DND-41 (cell line): Measurements from ENCODE around the gene SYNGR1.

Source experiments
- ATAC-seq: fragments of 200-7000 bp; cut with Tn5 transposase; 3 replicates; pipeline ENCODE4 v1.9.1; 2021; ENCODE audit warnings: low read depth; ENCODE audit not compliant: insufficient read depth
- DNase-seq: peaks from one replicate; pipeline ENCODE4 v3.0.0-alpha.2; 2020
- H2AFZ ChIP-seq: 2 replicates; pipeline ENCODE4 v1.6.0; 2012; ENCODE audit warnings: low read depth, low read length
- H3K27ac ChIP-seq: 2 replicates; pipeline ENCODE4 v1.5.1; 2012; ENCODE audit warnings: low read length, inconsistent platforms
- H3K27me3 ChIP-seq: fragments of 200-600 bp; sonication (generic); 2 replicates; pipeline ENCODE4 v1.6.0; 2012; ENCODE audit warnings: low read length, mild to moderate bottlenecking, inconsistent platforms; ENCODE audit not compliant: insufficient read depth, poor library complexity
- H3K36me3 ChIP-seq: 2 replicates; pipeline ENCODE4 v1.5.1; 2012; ENCODE audit warnings: low read length, inconsistent platforms; ENCODE audit not compliant: insufficient read depth
- H3K4me1 ChIP-seq: 2 replicates; pipeline ENCODE4 v1.5.1; 2012; ENCODE audit warnings: mild to moderate bottlenecking, low read length; ENCODE audit not compliant: insufficient read depth
- H3K4me2 ChIP-seq: 2 replicates; pipeline ENCODE4 v1.6.0; 2012; ENCODE audit warnings: mild to moderate bottlenecking, moderate library complexity, low read length, inconsistent platforms; ENCODE audit not compliant: insufficient read depth
- H3K4me3 ChIP-seq, 2 experiments: fragments of 200-600 bp in 1 of 2; shearing (Covaris generic) in 1 of 2; 2 replicates each; pipeline ENCODE4 v1.5.1; 2012 to 2016; ENCODE audit warnings: inconsistent platforms in 2 of 2, low read length in 2 of 2, mild to moderate bottlenecking in 2 of 2, low read depth in 1 of 2, moderate library complexity in 1 of 2
- H3K79me2 ChIP-seq: 2 replicates; pipeline ENCODE4 v1.6.0; 2012; ENCODE audit warnings: low read length, inconsistent platforms; ENCODE audit not compliant: insufficient read depth
- H3K9ac ChIP-seq: 2 replicates; pipeline ENCODE4 v1.6.0; 2012; ENCODE audit warnings: low read depth, mild to moderate bottlenecking, inconsistent platforms, low read length, moderate library complexity
- H3K9me3 ChIP-seq: 2 replicates; pipeline ENCODE4 v1.5.1; 2012; ENCODE audit warnings: low read length, moderate library complexity, mild to moderate bottlenecking, inconsistent platforms; ENCODE audit not compliant: insufficient read depth, severe bottlenecking
- H4K20me1 ChIP-seq: 2 replicates; pipeline ENCODE4 v1.6.0; 2012; ENCODE audit warnings: low read length; ENCODE audit not compliant: insufficient read depth
- CTCF ChIP-seq: IDR thresholded peaks from 2 replicates; pipeline ENCODE4 v1.5.1; 2012; ENCODE audit warnings: borderline replicate concordance, low read length, moderate library complexity, mild to moderate bottlenecking; ENCODE audit not compliant: poor library complexity, severe bottlenecking; ENCODE audit errors: extremely low read depth
- EZH2 ChIP-seq: IDR thresholded peaks from 3 replicates; pipeline ENCODE4 v1.6.1; 2012; ENCODE audit warnings: borderline replicate concordance, low read depth, mild to moderate bottlenecking, moderate library complexity, low read length, inconsistent platforms; ENCODE audit not compliant: severe bottlenecking

Gene SYNGR1

GRCh38 chr22:39422101-39422500, 72.3 kb downstream of the SYNGR1 start:
- Histone ChIP-seq H3K79me2 (no peaks in the 10 kb centered on the region), H3K27ac (no peak overlapping the region), H3K27me3 (no peaks in the 10 kb centered on the region), H3K36me3 (peaks cover 72% of the 10 kb centered on the region), H3K4me3 (no peak overlapping the region), H3K9me3 (no peaks in the 10 kb centered on the region), H3K4me1 (no peaks in the 10 kb centered on the region), H3K9ac (no peak overlapping the region), H3K4me2 (no peak overlapping the region), H4K20me1 (0 out of 2 replicates have a peak, but pooled peaks cover 2% of the 10 kb centered on the region), H2AFZ (no peak overlapping the region)
- ATAC-seq (no peak), DNase-seq (no peak)
- TF ChIP-seq EZH2 (no peak), CTCF (no peak)

GRCh38 chr22:39422721-39423120, 72.9 kb downstream of the SYNGR1 start:
- no peak for ATAC-seq
- Histone ChIP-seq H3K4me2 (no peak overlapping the region), H4K20me1 (0 out of 2 replicates have a peak, but pooled peaks cover 2% of the 10 kb centered on the region), H3K4me1 (no peaks in the 10 kb centered on the region), H3K27me3 (no peaks in the 10 kb centered on the region), H3K36me3 (peaks cover 74% of the 10 kb centered on the region), H3K79me2 (no peaks in the 10 kb centered on the region), H3K27ac (no peak overlapping the region), H3K9me3 (no peaks in the 10 kb centered on the region), H3K4me3 (no peak overlapping the region), H3K9ac (no peak overlapping the region), H2AFZ (no peak overlapping the region)
- no peak for TF ChIP-seq CTCF
- no peak for TF ChIP-seq EZH2
- no peak for DNase-seq

- DNase-seq (no peak), ATAC-seq (no peak)
- no peaks in the 10 kb centered on the region for H3K9me3 ChIP-seq
- H3K27me3 ChIP-seq, result no peaks in the 10 kb centered on the region
- peaks cover 74% of the 10 kb centered on the region for H3K36me3 ChIP-seq
- TF ChIP-seq CTCF (no peak), EZH2 (no peak)
- no peak overlapping the region for H3K4me3 ChIP-seq
- no peak overlapping the region for H3K9ac ChIP-seq
- no peaks in the 10 kb centered on the region for H3K79me2 ChIP-seq
- no peak overlapping the region for H2AFZ ChIP-seq
- no peaks in the 10 kb centered on the region for H4K20me1 ChIP-seq
- H3K4me1 ChIP-seq, result no peaks in the 10 kb centered on the region
- no peak overlapping the region for H3K4me2 ChIP-seq
- no peak overlapping the region for H3K27ac ChIP-seq
Observed at GRCh38 chr22:39423976-39424375, 74.2 kb downstream of the SYNGR1 start.
